ENCODE results near the gene SLCO4A1. TPM values are rescaled to one million over a fixed set of nuclear protein-coding genes. Genes with fewer than 3 reads are reported as not detected.

SLCO4A1 gene
- total and polyA plus RNA-seq, 2 donors (not counting 1 experiment from before 2014, with no cell fraction given), result 2.1 to 79.5 TPM

DNA sequence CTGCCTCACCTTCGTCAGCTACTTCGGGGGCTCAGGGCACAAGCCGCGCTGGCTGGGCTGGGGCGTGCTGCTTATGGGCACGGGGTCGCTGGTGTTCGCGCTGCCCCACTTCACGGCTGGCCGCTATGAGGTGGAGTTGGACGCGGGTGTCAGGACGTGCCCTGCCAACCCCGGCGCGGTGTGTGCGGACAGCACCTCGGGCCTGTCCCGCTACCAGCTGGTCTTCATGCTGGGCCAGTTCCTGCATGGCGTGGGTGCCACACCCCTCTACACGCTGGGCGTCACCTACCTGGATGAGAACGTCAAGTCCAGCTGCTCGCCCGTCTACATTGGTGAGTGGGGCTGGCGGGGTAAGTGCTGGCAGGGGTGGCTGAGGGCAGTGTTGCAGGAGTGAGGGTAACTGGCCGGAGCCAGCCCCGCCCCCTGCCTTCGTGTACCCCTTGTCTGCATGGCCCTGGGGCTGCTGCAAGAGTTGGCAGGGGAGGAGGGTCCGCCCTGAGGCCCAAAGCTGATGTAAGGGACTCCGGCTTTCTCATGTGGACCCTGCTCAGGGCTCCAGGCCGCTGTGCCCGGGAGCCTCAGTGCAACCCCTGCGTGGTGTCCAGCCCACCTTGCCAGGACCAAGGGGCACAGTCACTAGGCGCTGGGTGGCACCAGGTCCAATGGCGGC, 14.8 kb downstream of the SLCO4A1 start:
- Histone ChIP-seq H3K9me3 (ENCODE audit: control extremely low read depth in 1 of 3, control insufficient read depth in 2 of 3, insufficient read depth in 1 of 3, low read length in 2 of 3) (no peaks in the 10 kb centered on the region), H2AFZ (ENCODE audit: insufficient read depth, low read depth, low read length, poor library complexity, severe bottlenecking) (no peak overlapping the region), H3K4me1 (ENCODE audit: control insufficient read depth in 2 of 2, insufficient read depth in 2 of 2, low read length in 2 of 2) (peaks cover 28 to 30% of the 10 kb centered on the region in 2 donors), H3K4me3 (ENCODE audit: control extremely low read depth in 1 of 5, extremely low read depth in 1 of 5, insufficient read depth in 1 of 5, low read depth in 2 of 5, low read length in 4 of 5) (no peak overlapping the region), H3K27ac (ENCODE audit: low read length in 2 of 2) (no peak overlapping the region), H3K36me3 (replicated peaks in 1 of 2; ENCODE audit: control extremely low read depth in 1 of 2, control insufficient read depth in 1 of 2, extremely low read depth in 1 of 2, insufficient read depth in 2 of 2, low read length in 1 of 2) (no peaks in the 10 kb centered on the region), H3K9ac (ENCODE audit: low read length) (no peak overlapping the region), H3K79me2 (ENCODE audit: control insufficient read depth, insufficient read depth, low read length) (peaks cover 41% of the 10 kb centered on the region), H4K20me1 (ENCODE audit: control insufficient read depth, insufficient read depth, low read length, poor library complexity, severe bottlenecking) (no peaks in the 10 kb centered on the region), H3K27me3 (replicated peaks in 1 of 4; ENCODE audit: control extremely low read depth in 1 of 4, control insufficient read depth in 3 of 4, insufficient read depth in 4 of 4, low read length in 3 of 4) (no peaks in the 10 kb centered on the region), H3K4me2 (replicated peaks; ENCODE audit: low read depth, low read length, poor library complexity, severe bottlenecking) (no peak overlapping the region)
- Mint-ChIP-seq H3K27ac (no peak overlapping the region), H3K9me3 (ENCODE audit: insufficient read depth) (no peaks in the 10 kb centered on the region), H3K4me1 (peaks cover 29% of the 10 kb centered on the region), H3K4me3 (no peak overlapping the region), H3K27me3 (no peaks in the 10 kb centered on the region)
- DNase-seq, result no peak
- ChIA-PET POLR2A (no interaction called here), CTCF (interaction anchor here (2.9 kb wide), 1 partner anchor 40 kb away, joined by 10 read pairs; no protein-coding TSS in a partner anchor)
- 97% methylated on average over 32 of the region's 37 CpGs for WGBS (ENCODE audit: insufficient coverage)
- no peak for ATAC-seq (ENCODE audit: low read depth)
- TF ChIP-seq CTCF (IDR thresholded peaks at IDR 0.05), result no peak
- no peak for TF ChIP-seq EZH2 (IDR thresholded peaks at IDR 0.05; ENCODE audit: borderline replicate concordance, insufficient read depth, low read depth, low read length, poor library complexity, severe bottlenecking)
- intact Hi-C loops (cut with micrococcal nuclease), result no loop called here

DNA sequence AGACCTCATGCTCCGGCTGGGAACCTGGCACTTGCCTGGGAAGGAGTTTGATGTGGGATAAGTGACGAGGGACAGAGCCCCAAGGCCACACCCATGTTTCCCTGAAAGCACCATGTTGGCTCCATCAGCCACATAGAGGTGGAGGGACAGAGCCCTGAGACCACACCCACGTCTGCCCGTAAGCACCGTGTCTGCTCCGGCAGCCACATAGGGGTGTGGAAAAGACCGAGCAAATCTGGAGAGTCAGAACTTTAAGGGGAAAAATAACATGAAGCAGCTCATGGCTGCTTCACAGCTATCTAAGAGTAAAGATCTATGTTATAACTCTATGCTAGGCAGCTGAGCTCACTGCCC, 15.3 kb downstream of the SLCO4A1 start:
- Histone ChIP-seq H2AFZ (ENCODE audit: insufficient read depth, low read depth, low read length, poor library complexity, severe bottlenecking) (no peak overlapping the region), H3K4me2 (replicated peaks; ENCODE audit: low read depth, low read length, poor library complexity, severe bottlenecking) (no peak overlapping the region), H3K9ac (ENCODE audit: low read length) (no peak overlapping the region), H3K79me2 (ENCODE audit: control insufficient read depth, insufficient read depth, low read length) (peaks cover 41% of the 10 kb centered on the region), H3K27ac (ENCODE audit: low read length in 2 of 2) (no peak overlapping the region), H3K4me3 (ENCODE audit: control extremely low read depth in 1 of 5, extremely low read depth in 1 of 5, insufficient read depth in 1 of 5, low read depth in 2 of 5, low read length in 4 of 5) (no peak overlapping the region), H4K20me1 (ENCODE audit: control insufficient read depth, insufficient read depth, low read length, poor library complexity, severe bottlenecking) (no peaks in the 10 kb centered on the region), H3K4me1 (ENCODE audit: control insufficient read depth in 2 of 2, insufficient read depth in 2 of 2, low read length in 2 of 2) (peaks cover 22 to 25% of the 10 kb centered on the region in 2 donors), H3K27me3 (replicated peaks in 1 of 4; ENCODE audit: control extremely low read depth in 1 of 4, control insufficient read depth in 3 of 4, insufficient read depth in 4 of 4, low read length in 3 of 4) (no peaks in the 10 kb centered on the region), H3K36me3 (replicated peaks in 1 of 2; ENCODE audit: control extremely low read depth in 1 of 2, control insufficient read depth in 1 of 2, extremely low read depth in 1 of 2, insufficient read depth in 2 of 2, low read length in 1 of 2) (no peaks in the 10 kb centered on the region), H3K9me3 (ENCODE audit: control extremely low read depth in 1 of 3, control insufficient read depth in 2 of 3, insufficient read depth in 1 of 3, low read length in 2 of 3) (no peaks in the 10 kb centered on the region)
- ATAC-seq (ENCODE audit: low read depth) (no peak), DNase-seq (no peak)
- ChIA-PET CTCF (no interaction called here), POLR2A (no interaction called here)
- Mint-ChIP-seq H3K27ac (no peak overlapping the region), H3K4me1 (peaks cover 23% of the 10 kb centered on the region), H3K27me3 (no peaks in the 10 kb centered on the region), H3K4me3 (no peak overlapping the region), H3K9me3 (ENCODE audit: insufficient read depth) (no peaks in the 10 kb centered on the region)
- WGBS (ENCODE audit: insufficient coverage), result 96% methylated on average over 7 of the region's 7 CpGs
- TF ChIP-seq EZH2 (IDR thresholded peaks at IDR 0.05; ENCODE audit: borderline replicate concordance, insufficient read depth, low read depth, low read length, poor library complexity, severe bottlenecking) (no peak), CTCF (IDR thresholded peaks at IDR 0.05) (no peak)
- intact Hi-C loops (cut with micrococcal nuclease), result no loop called here

Measured in B cell (primary cell).